Activated T-helper 9 cell treated with anti-CD3 and anti-CD28 coated beads, Interleukin-2, amount 50 U/mL, for 16 hours (primary cell): Measurements from ENCODE around the gene BRME1.
"Not testable (repeated sequence)": the region's sequence is repeated elsewhere in the genome, so short reads cannot be mapped to it uniquely, and the experiment has no call there.

Experiments
- DNase-seq: peaks from one replicate; pipeline ENCODE4 v3.0.0-alpha.2; 2020; ENCODE audit warnings: low read depth

BRME1 gene

GRCh38 chr19:13865571-13866462, 40.1 kb downstream of the BRME1 start:
- DNase-seq: no peak

GRCh38 chr19:13864667-13865570, 41.0 kb downstream of the BRME1 start:
- no peak for DNase-seq

GRCh38 chr19:13864046-13864666, 41.8 kb downstream of the BRME1 start:
- no peak for DNase-seq

- DNase-seq: peak; percentile 86
These were observed 44.0 kb downstream of the BRME1 start for GRCh38 chr19:13861714-13862531.

- no peak for DNase-seq
These were observed 44.6 kb downstream of the BRME1 start for GRCh38 chr19:13861392-13861713.

- DNase-seq: no peak
These were observed 45.1 kb downstream of the BRME1 start for GRCh38 chr19:13860679-13861391.

- DNase-seq: no peak
These were observed 46.5 kb downstream of the BRME1 start for GRCh38 chr19:13859361-13859880.

- DNase-seq: no peak
These were observed 49.4 kb downstream of the BRME1 start for GRCh38 chr19:13856497-13856896.

- not testable (repeated sequence) for DNase-seq
These were observed 53.7 kb downstream of the BRME1 start for GRCh38 chr19:13852171-13852707.

GRCh38 chr19:13851734-13852114, 54.2 kb downstream of the BRME1 start:
- not testable (repeated sequence) for DNase-seq

- DNase-seq: peak; percentile 68
These were observed 54.8 kb downstream of the BRME1 start for GRCh38 chr19:13850910-13851733.

GRCh38 chr19:13849991-13850909, 55.7 kb downstream of the BRME1 start:
- DNase-seq: peak; percentile 60

GRCh38 chr19:13848798-13849676, 56.9 kb downstream of the BRME1 start:
- DNase-seq: no peak

- DNase-seq: no peak
These were observed 57.6 kb downstream of the BRME1 start for GRCh38 chr19:13848340-13848677.

GRCh38 chr19:13847407-13848339, 58.2 kb downstream of the BRME1 start:
- DNase-seq: peak; percentile 75
